ENCODE measurements around the gene OR5AR1. TPM values are rescaled to one million over a fixed set of nuclear protein-coding genes. Genes with fewer than 3 reads are reported as not detected.

The OR5AR1 gene
- total RNA-seq, 1 donor = not detected

GRCh38 chr11:56700914-56701485 is 37.5 kb downstream of the OR5AR1 start:
- H3K4me3 ChIP-seq (ENCODE audit: low read depth, low read length) = no peak overlapping the region
- no peak for DNase-seq (ENCODE audit: low read depth)
- no peak for TF ChIP-seq CTCF (IDR thresholded peaks at IDR 0.05; ENCODE audit: insufficient read depth, low read depth, low read length)

DNA sequence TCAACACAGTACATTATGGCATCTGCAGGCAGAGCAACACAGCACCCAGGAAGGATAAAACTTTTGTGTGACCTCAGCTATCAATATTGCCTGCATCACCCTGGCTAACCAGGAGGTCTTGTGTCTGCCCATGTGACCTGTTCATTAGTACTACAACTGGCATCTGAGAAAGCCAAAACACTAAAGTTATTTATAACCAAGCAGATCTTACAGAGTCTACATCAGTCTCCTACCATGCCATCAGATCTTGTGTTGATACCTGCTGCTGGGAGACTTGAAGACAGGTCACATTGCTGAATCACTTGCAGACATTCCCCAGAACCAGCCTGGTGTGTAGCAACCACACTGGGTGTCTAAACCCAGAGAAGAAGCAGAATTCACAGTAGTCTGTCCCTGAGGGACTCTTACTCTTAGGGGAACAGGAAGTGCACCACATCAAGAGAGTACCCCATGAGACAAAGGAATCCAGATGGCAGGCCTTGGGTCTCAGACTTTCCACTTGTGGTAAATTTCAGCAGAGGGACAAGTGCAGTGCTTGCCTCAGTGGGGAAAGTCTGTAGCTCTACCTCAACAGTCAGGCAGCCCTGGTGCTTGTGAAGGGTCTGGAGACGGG is 42.4 kb downstream of the OR5AR1 start:
- no peak for TF ChIP-seq CTCF (IDR thresholded peaks at IDR 0.05; ENCODE audit: insufficient read depth, low read depth, low read length)
- H3K4me3 ChIP-seq (ENCODE audit: low read depth, low read length) = no peak overlapping the region
- DNase-seq (ENCODE audit: low read depth) = no peak

- no peak for DNase-seq (ENCODE audit: low read depth)
- TF ChIP-seq CTCF (IDR thresholded peaks at IDR 0.05; ENCODE audit: insufficient read depth, low read depth, low read length) = no peak
- no peak overlapping the region for H3K4me3 ChIP-seq (ENCODE audit: low read depth, low read length)
Measured at GRCh38 chr11:56706486-56706885, 43.0 kb downstream of the OR5AR1 start.

GRCh38 chr11:56714206-56714605 is 50.7 kb downstream of the OR5AR1 start:
- no peak overlapping the region for H3K4me3 ChIP-seq (ENCODE audit: low read depth, low read length)
- no peak for TF ChIP-seq CTCF (IDR thresholded peaks at IDR 0.05; ENCODE audit: insufficient read depth, low read depth, low read length)
- DNase-seq (ENCODE audit: low read depth) = no peak

Small RNA genes lying within 50 kb of the gene (small RNA-seq; reads per million reads assigned to genes)
- gene AP004245.1 = not detected

Other genes starting within 250 kb of the OR5AR1 start
- gene OR5M3, start 190.3 kb upstream of the OR5AR1 start, total RNA-seq = not detected in 2 replicates
- not detected in 2 replicates for gene OR5M8, start 172.3 kb upstream of the OR5AR1 start, total RNA-seq
- not detected in 2 replicates for gene OR5M11, start 120.4 kb upstream of the OR5AR1 start, total RNA-seq
- not detected in 2 replicates for gene OR5M10, start 86.0 kb upstream of the OR5AR1 start, total RNA-seq
- gene OR5M1, start 48.8 kb upstream of the OR5AR1 start, total RNA-seq = not detected in 2 replicates
- gene OR5AP2, start 21.2 kb upstream of the OR5AR1 start, total RNA-seq = not detected in 2 replicates
- gene OR9G1, start 35.4 kb downstream of the OR5AR1 start, total RNA-seq = not detected in 2 replicates
- gene OR9G4, start 85.0 kb downstream of the OR5AR1 start, total RNA-seq = not detected in 2 replicates

Measured in fibroblast of villous mesenchyme (primary cell).